SK-N-SH treated with all-trans-retinoic acid at 6 μM for 48 hours (cell line): ENCODE data around the gene CDH4.

ENCODE experiments used
- ARNTL ChIP-seq: fragments of 450-650 bp; formaldehyde crosslinking; IDR thresholded peaks from 2 replicates; pipeline ENCODE4 v1.5.0; 2020; ENCODE audit warnings: low read depth, mild to moderate bottlenecking, moderate library complexity, borderline replicate concordance
- GLIS3 ChIP-seq: fragments of 250-450 bp; sonication (Bioruptor Pico); IDR thresholded peaks from 2 replicates; pipeline ENCODE4 v1.5.0; 2020; ENCODE audit warnings: mild to moderate bottlenecking, moderate library complexity
- ISL1 ChIP-seq: fragments of 250-450 bp; sonication (Bioruptor Pico); IDR thresholded peaks from 2 replicates; pipeline ENCODE4 v2.1.2; 2022; ENCODE audit warnings: mild to moderate bottlenecking, moderate library complexity
- PATZ1 ChIP-seq: fragments of 250-450 bp; sonication (Bioruptor Pico); IDR thresholded peaks from 2 replicates; pipeline ENCODE4 v1.8.0; 2020; ENCODE audit warnings: mild to moderate bottlenecking, moderate library complexity, borderline replicate concordance
- ZC3H10 ChIP-seq: fragments of 250-450 bp; sonication (Bioruptor Pico); IDR thresholded peaks from 2 replicates; pipeline ENCODE4 v1.5.1; 2021; ENCODE audit warnings: mild to moderate bottlenecking, moderate library complexity
- ZFP3 ChIP-seq: fragments of 250-450 bp; sonication (Bioruptor Pico); IDR thresholded peaks from 2 replicates; pipeline ENCODE4 v1.5.0; 2020; ENCODE audit warnings: mild to moderate bottlenecking, moderate library complexity
- ZNF70 ChIP-seq: fragments of 450-650 bp; formaldehyde crosslinking; IDR thresholded peaks from 2 replicates; pipeline ENCODE4 v1.5.0; 2020; ENCODE audit warnings: mild to moderate bottlenecking, moderate library complexity

GRCh38 chr20:61982951-61983315 lies 730.9 kb downstream of the CDH4 start:
- TF ChIP-seq ZC3H10, result no peak
- TF ChIP-seq ARNTL (CRISPR knock-in tag), result no peak
- TF ChIP-seq ISL1 (CRISPR knock-in tag), result no peak
- no peak for TF ChIP-seq GLIS3 (CRISPR knock-in tag)
- TF ChIP-seq PATZ1, result no peak
- no peak for TF ChIP-seq ZNF70 (CRISPR knock-in tag)
- no peak for TF ChIP-seq ZFP3
